ENCODE data around the gene AUNIP. TPM values are rescaled to one million over a fixed set of nuclear protein-coding genes. Genes with fewer than 3 reads are reported as not detected.

AUNIP gene
- total RNA-seq, 1 donor from 2014 or later, result not detected

DNA sequence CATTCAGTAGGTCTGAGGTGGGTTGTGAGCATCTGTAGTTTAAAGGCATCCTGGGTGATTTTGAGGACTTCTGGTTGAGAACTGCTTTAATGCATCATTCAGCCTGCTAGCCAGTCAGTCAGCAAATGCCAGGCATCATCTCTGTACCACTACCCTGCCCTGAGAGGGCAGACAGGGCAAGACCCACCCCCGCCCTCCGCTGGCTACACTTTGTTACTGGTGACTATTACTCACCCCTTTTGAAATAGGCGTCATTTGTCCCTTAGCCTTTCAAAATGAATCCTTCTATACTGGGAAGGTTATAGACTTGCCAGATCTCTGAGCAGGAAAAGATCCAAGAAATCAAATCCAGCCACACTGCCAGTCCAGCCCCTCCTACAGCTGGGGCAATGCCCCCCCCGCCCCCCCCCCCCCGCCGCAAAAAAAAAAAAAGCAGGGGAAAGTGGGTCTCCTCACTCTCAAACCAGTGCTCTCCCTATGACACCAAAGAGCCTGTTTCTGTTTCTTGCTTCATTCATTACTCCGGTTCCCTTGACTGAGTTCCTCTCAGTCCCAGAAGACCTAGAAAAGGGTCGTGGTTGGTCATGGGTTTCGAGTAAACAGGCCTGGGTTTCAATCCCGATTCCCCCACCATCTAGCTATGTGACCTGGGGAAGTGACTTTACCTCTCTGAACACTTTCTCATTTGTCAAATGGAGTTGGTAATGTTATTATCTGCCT is 54.9 kb downstream of the AUNIP start:
- intact Hi-C loops (cut with DNase I), result no loop called here
- DNase-seq (ENCODE audit: missing footprints) (no peak), ATAC-seq (no peak)

DNA sequence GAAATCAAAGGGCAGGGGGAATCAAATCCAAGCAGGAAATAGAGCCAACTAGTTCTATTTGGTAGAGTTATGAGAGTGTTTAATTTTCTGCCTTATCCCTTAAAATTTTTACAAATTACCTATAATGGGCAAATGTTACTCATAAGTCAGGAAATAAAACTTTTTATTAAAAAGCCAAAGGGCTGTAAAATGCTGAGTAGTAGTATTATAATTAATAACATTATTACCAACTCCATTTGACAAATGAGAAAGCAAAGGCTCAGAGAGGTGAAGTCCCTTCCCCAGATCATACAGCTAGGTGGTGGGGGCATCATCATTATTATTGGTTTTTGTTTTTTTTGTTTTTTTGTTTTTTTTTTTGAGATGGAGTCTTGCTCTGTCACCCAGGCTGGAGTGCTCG is 55.9 kb downstream of the AUNIP start:
- ATAC-seq (no peak), DNase-seq (ENCODE audit: missing footprints) (no peak)
- intact Hi-C loops (cut with DNase I), result no loop called here

DNA sequence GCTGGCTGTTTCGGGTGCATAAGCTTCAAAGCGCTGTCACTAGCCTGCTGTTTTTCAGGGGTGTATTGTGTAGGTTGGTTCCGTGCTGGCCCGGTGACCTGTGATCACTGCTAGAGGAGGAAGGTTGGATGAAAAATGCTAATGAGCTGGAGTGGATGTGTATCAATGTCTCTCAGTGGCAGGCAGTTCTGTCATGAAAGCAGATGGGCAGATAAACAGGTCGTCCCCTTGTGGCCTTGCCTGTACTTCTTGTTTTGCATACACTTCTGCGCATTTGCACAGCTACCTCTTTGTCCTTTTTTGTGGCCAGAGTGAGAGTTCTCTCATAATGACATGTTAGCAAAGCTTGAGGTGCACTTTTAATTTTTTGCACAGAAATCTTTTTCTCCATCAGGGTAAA is 56.3 kb downstream of the AUNIP start:
- intact Hi-C loops (cut with DNase I), result no loop called here

DNA sequence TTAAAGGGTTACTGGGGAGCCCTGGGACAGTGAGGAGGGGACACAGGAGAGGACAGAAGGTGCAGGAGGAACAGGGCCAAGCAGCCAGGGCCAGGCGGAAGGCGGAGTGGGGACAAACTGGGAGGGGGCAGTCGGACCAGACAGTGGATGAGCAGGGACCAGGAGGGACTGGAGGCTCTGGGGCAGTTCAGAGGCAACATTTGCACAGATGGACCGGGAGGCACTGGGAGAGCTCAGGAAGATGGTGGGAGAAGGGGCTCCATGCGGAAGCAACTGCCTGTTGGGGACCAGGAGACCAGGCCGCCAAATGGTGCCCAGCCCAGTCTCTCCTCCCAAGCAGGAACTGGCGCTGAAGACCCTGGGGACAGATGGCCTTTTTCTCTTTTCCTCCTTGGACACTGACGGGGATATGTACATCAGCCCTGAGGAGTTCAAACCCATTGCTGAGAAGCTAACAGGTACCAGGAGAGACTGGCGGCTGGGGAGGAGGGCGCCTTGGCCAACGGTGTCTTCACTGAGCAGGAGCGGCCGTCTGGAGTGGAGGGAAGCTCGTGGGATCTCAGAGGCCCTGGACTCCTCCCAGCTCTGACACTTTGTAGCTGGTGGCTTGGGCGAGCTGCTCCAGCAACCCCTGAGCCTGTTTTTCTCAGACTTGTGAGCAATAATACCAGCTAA is 58.4 kb downstream of the AUNIP start:
- ATAC-seq (no peak), DNase-seq (ENCODE audit: missing footprints) (no peak)
- intact Hi-C loops (cut with DNase I), result no loop called here

More for the DNA sequence above, 56.3 kb downstream of the AUNIP start:
- DNase-seq (ENCODE audit: missing footprints) (no peak), ATAC-seq (no peak)

DNA sequence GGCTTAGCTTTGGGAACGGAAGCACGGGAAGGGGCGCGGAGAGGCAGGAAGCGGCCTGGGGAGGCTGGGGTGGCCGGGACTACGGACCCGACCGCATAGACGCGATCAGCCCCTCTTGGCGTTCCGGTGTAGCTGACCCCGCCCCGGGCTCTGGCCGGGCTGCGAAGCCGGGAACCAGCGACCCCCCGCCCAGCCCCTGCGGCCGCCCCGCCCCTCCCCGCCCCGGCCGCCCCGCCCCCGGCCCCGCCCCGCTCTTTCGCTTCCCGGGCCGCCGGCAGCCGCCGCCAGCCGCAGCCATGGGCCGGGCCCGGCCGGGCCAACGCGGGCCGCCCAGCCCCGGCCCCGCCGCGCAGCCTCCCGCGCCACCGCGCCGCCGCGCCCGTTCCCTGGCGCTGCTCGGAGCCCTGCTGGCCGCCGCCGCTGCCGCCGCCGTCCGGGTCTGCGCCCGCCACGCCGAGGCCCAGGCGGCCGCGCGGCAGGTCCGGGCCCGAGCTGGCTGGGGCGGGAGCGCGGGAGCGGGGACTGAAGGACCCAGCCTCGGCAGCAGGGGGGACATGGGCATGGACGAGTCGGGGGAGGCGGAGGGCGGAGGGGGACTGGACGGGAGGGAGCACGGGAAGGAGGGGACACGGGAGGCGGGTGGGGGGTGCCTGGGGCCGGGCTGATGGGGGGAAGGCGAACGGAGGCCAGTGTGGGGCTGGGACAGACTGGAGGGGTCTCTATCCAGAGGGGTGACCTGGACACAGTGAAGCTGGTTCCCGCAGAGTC is 59.1 kb downstream of the AUNIP start, which contains the start of gene SELENON:
Gene SELENON (plus strand): TSS at position 259 of the 768 bp plus-strand sequence. CDS start 38 bp downstream, at position 297.
- DNase-seq (ENCODE audit: missing footprints) (peak; percentile 92), ATAC-seq (peak; percentile 74)
- intact Hi-C loops (cut with DNase I), result loop anchor here (5.0 kb wide), 2 partner anchors 103 to 258 kb away; partner anchors contain the start of gene LDLRAP1

DNA sequence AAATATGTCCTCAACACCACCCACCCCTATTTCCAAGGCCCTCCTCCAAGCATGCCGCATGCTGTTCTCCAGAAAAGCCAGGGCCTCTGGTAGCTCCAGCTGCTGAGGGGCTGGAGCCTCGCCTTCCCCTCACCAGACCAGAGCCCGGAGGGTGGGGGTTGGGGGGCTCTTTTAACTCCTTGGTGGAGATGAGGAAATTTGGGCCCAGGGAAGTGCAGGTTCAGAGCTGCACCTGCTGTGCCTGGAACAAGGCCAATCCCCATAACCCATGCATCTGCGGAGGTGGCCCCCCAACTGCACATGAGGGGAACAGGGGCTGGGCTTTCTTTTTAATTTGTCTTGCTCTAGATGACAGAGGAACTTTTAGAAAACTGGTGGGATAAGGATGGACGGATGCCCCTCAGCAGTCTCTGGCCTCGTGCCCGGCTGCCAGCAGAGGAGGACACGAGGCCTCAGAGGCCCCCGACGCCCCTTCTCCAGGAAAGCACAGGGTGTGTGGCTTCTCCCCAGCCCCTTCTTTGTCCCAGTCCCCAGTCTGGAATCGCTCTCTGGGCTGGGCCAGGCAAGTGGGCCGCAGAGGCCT is 59.8 kb downstream of the AUNIP start:
- intact Hi-C loops (cut with DNase I), result loop anchor here (5.0 kb wide), 2 partner anchors 102 to 257 kb away; partner anchors contain the start of gene LDLRAP1
- DNase-seq (ENCODE audit: missing footprints) (no peak), ATAC-seq (peak; percentile 1)

DNA sequence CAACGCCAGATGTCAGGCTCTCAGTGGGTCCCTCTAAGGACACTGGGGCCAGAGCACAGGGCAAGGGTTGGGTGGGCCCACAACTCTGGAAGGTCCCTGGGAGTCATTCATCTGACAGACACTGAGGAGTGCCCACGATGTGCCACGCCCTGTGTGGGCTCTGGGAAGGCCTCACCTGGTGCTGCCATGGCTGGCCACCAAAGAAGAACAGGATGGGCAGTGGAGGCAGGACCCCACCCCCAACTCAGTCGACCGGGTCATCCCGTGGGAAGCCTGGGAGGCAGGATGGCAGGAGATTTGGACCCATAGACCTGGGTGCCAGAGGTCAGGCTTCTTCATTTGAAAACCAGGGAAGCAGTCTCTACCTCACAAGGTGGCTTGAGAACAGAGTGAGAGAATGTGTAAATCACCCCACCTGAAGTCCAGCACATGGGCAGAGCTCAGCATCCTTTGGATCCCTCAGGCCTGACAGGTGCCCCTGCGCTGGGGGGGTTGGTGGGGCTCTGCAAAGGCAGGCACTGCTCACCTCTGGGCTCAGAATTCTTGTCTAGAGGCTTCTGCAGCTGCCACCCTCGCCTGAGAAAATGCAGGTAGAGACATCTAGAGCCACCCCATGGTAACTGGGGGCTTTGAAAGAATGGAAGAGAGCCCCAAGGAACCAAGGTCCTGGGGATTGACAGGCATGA is 60.4 kb downstream of the AUNIP start:
- intact Hi-C loops (cut with DNase I), result loop anchor here (5.0 kb wide), 2 partner anchors 102 to 257 kb away; partner anchors contain the start of gene LDLRAP1
- no peak for ATAC-seq
- no peak for DNase-seq (ENCODE audit: missing footprints)

DNA sequence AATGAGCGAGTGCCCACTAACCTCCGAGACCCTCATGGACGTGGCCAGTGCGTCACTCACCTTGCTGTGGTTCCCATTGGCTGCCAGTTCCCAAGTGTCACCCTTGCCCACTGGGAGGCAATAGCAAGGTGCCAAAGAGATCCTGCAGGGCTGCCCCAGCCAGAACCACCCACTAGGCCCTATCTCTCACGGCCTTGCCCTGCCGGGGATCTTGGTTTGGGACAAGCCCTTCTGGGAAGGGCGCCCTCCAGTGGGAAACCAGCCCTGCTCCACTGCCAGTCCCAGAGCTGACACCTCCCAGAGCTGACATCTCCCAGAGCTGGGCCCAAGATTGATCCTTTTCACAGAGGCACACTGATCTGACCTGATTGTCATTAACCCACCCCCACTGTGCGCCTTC is 61.3 kb downstream of the AUNIP start:
- peak; percentile 24 for ATAC-seq
- no peak for DNase-seq (ENCODE audit: missing footprints)
- intact Hi-C loops (cut with DNase I), result loop anchor here (2.0 to 5.0 kb wide), 3 partner anchors 53 to 256 kb away; partner anchors contain the start of gene LDLRAP1

DNA sequence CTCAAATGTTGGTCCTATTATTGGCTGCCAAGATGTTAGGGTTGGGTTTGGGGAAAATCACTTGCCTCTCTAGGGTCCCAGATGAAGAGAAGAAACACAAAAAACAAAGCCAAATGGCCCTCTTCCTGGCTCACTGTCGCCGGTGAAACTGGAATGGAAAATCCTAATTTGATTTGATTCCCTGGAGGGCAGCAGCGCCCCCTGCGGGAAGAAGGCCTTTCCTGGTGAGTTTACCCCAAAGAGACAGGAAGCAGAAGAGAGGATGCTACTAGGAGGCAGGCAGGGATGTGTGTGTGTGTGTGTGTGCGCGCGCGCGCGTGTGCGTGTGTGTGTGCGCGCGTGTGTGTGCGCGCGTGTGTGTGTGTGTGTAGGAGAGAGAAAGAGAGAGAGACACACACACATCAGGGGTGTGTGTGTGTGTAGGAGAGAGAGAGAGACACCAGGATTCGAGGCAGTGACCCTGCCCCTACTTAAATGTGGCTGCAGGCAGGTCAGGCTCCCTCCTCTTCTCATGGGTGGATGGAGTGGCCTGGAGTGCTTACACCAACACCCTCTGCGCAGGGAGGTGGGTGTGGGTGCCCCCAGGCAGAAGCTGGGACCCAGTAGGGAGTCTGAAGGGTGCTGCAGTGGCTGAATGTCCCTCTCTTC is 62.3 kb downstream of the AUNIP start:
- peak; percentile 86 for DNase-seq (ENCODE audit: missing footprints)
- intact Hi-C loops (cut with DNase I), result loop anchor here (1.0 to 5.0 kb wide), 4 partner anchors 52 to 255 kb away; partner anchors contain the start of gene LDLRAP1
- peak; percentile 23 for ATAC-seq

DNA sequence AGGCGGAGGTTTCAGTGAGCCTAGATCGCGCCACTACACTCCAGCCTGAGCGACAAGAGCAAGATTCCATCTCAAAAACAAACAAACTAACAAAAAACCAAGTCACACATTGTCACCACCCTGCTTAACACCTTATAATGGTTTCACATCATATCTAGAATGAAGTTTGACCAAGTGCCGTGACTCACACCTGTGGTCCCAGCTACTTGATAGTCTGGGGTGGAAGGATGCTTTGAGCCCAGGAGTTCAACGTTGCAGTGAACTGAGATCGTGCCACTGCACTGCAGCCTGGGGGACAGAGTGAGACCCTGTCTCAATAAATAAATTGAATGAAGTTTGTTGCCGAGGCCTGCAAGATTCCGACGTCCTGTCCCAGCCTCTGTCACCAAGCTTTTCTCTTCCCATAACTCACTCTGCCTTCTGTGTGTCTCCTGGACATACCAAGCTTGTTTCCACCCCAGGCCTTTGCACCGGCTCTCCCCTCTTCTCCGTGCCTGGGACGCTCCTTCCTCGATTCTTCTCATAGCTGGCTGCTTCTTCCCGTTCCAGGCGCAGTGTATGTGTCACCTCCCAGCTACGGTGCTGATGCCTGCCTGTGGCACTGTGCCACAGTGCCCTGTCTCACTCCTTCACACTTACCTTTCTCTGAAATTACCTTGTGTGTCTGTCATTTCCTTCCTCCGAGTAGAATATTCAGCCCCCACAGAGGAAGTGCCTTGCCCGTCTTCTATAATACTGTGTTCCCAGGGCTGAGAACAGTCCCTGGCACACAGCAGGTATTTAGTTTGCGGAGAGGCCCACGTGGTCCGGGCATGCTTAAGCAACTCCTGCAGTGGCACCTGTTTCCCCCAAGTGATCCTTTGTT is 63.1 kb downstream of the AUNIP start:
- DNase-seq (ENCODE audit: missing footprints) (no peak), ATAC-seq (no peak)
- intact Hi-C loops (cut with DNase I), result loop anchor here (1.0 to 5.0 kb wide), 4 partner anchors 51 to 254 kb away; partner anchors contain the start of gene LDLRAP1

DNA sequence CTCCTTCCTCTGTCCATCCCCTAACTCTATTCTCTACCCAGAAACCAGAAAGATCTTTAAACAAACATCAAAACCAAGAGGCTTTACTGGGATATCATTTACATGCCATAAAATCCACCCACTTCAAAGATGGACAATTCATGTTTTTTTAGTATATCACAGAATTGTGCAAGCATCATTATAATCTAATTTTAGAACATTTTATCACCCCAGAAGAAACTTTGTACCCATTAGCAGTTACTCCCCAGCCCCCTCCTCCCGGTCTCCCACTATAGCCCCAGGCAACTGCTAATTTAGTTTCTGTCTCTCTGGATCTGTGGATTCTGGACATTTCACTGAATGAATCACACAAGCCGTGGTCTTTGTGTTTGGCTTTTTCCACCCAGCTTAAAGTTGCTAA is 64.0 kb downstream of the AUNIP start:
- ATAC-seq, result no peak
- intact Hi-C loops (cut with DNase I), result loop anchor here (5.0 kb wide), 2 partner anchors 98 to 253 kb away; partner anchors contain the start of gene LDLRAP1
- DNase-seq (ENCODE audit: missing footprints), result no peak

DNA sequence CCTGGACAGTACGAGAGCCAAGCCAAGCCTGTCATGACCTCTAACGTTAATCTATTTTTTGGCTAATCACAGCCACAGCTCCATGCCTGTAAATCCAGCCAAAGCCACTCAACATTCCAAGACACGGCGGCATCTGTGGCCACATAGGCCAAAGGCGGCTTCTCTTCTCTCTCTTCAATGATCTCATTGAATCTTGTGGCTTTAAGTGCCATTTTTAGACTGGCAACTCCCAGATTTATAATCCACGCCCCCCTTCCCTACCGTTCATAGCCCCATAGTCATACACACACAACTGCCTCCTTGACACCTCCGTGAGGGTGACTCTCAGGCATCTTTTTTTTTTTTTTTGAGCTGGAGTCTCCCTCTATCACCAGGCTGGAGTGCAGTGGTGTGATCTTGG is 64.9 kb downstream of the AUNIP start:
- DNase-seq (ENCODE audit: missing footprints), result no peak
- no peak for ATAC-seq
- intact Hi-C loops (cut with DNase I), result no loop called here

DNA sequence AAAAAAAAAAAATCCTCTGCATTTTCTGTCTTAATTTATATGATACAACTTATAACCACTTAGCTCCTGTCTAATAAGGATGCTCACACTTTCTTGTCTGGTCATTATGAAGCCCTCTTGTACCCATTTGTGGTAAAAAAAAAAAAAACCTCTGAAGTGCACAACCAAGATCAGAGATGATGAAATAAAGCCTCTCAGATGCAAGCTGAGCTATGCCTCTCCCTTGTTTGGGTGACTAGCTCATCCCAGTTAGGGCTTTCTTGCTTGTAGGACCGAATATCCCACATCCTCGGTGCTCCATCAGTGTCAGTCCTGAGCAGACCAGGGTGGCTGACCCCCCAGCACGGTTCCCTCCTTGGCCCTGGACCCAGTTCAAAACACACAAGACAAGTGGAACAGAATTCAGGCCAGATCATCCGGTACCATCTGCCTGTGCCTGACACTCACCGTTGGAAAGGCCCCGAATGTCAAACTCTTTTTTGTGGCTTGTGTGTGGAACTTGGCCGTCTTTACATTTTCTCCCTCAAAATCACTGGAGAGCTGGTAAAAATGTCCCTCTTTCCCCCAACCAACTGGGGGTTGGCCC is 65.6 kb downstream of the AUNIP start:
- ATAC-seq (no peak), DNase-seq (ENCODE audit: missing footprints) (no peak)
- intact Hi-C loops (cut with DNase I), result no loop called here

DNA sequence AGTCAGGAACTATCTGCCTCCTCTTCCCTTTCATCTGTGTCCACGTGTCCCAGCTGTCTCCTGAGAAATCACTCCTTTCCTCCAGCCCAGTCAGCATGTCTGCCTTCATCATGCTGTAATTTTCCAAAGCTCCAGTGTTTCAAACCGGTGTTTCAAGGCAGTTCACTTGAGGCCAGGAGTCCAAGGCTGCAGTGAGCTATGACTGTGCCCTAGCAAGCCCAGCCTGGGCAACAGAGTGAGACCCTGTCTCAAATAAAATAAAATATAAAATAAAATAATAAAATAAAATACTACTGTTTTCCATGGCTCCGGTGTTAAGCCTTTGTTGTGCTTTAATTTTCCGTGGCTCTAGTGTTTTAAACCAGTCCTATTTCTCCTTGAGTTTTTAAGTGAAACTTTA is 67.1 kb downstream of the AUNIP start:
- intact Hi-C loops (cut with DNase I), result no loop called here
- ATAC-seq (no peak), DNase-seq (ENCODE audit: missing footprints) (no peak)

DNA sequence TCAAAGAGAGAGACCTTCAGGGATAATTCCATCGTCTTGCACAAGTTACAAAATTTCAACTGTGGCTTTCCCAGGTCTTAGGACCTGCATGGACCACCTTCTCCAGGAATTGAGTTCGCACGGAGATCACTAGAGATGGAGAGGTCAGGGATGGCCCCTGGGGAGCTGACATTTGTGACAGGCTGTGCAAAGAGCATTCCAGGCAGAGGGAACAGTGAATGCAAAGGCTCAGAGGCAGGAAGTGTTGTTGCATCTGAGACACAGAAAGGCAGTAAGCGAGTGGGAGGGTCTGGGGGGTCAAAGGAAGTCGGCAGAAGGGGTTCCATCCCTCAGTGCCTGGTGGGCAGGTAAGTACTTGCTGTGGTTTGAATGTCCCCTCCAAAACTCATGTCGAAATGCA is 68.8 kb downstream of the AUNIP start:
- ATAC-seq (no peak), DNase-seq (ENCODE audit: missing footprints) (no peak)
- intact Hi-C loops (cut with DNase I), result no loop called here

DNA sequence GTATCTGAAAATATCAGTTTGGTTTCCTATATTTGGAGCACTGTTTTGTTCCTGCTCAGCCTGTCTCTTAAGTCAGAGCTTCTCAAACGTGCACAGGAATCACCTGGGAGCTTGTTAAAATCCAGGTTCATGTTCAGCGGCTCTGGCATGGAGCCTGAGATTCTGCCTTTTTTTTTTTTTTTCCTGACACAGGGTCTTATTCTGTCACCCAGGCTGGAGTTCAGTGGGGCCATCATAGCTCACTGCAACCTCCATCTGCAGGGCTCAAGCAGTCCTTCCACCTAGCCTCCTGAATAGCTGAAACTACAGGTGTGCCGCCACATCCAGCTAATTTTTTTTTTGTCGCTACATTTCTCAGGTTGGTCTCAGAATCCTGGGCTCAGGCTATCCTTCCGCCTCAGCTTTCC is 71.5 kb downstream of the AUNIP start:
- intact Hi-C loops (cut with DNase I), result no loop called here
- DNase-seq (ENCODE audit: missing footprints) (no peak), ATAC-seq (no peak)

All from Right ventricle myocardium inferior (tissue), 1 donor.